PC-3 (cell line): ENCODE results near the gene TDRD7. TPM values are rescaled to one million over a fixed set of nuclear protein-coding genes. Genes with fewer than 3 reads are reported as not detected.
"Not testable (repeated sequence)": the region's sequence is repeated elsewhere in the genome, so short reads cannot be mapped to it uniquely, and the experiment has no call there.

Experiments used
- ATAC-seq: fragments of 200-7000 bp; cut with Tn5 transposase; 2 replicates; pipeline ENCODE4 v1.9.1; 2020; ENCODE audit warnings: mild to moderate bottlenecking, moderate library complexity
- BruUV-seq: library from RNA; stranded (reverse); fragments of 400-500 nt; replicated peaks from 2 replicates; lab custom pipeline; 2021; lab: Mats Ljungman, UMichigan
- CTCF ChIA-PET: fragments of 300-600 bp; sonication (Branson Sonifier 250); formaldehyde crosslinking; loops from one replicate; lab custom pipeline; 2022; ENCODE audit warnings: antibody characterized with exemption; lab: Charles Lee
- POLR2A ChIA-PET: fragments of 300-600 bp; sonication (Branson Sonifier 250); formaldehyde crosslinking; loops from one replicate; lab custom pipeline; 2022; ENCODE audit warnings: antibody characterized with exemption; ENCODE audit not compliant: unreplicated experiment; lab: Charles Lee
- DNase-seq: peaks from one replicate; pipeline ENCODE4 v3.0.0-alpha.2; 2015
- H2AFZ ChIP-seq: fragments of 300-600 bp; sonication (generic); 2 replicates; pipeline ENCODE4 v1.6.0; 2016; ENCODE audit warnings: antibody characterized with exemption, low read length
- H3F3A ChIP-seq: fragments of 300-600 bp; sonication (generic); one replicate; pipeline ENCODE4 v1.6.0; 2017; ENCODE audit warnings: antibody characterized with exemption, low read length, control low read depth, mild to moderate bottlenecking; ENCODE audit not compliant: unreplicated experiment
- H3K27ac ChIP-seq: fragments of 300-600 bp; sonication (generic); 2 replicates; pipeline ENCODE4 v1.5.1; 2016; ENCODE audit warnings: mild to moderate bottlenecking, low read length
- H3K27me3 ChIP-seq: fragments of 300-600 bp; sonication (generic); 2 replicates; pipeline ENCODE4 v1.6.1; 2016; ENCODE audit warnings: low read length, mixed read lengths
- H3K36me3 ChIP-seq: fragments of 300-600 bp; sonication (generic); 2 replicates; pipeline ENCODE4 v1.6.1; 2016; ENCODE audit warnings: low read depth, mixed run types, low read length, mixed read lengths
- H3K4me1 ChIP-seq: fragments of 300-600 bp; sonication (generic); 2 replicates; pipeline ENCODE4 v1.5.1; 2016; ENCODE audit warnings: low read length; ENCODE audit not compliant: insufficient read depth
- H3K4me2 ChIP-seq: fragments of 300-600 bp; sonication (generic); 2 replicates; pipeline ENCODE4 v1.6.0; 2016; ENCODE audit warnings: low read length
- H3K4me3 ChIP-seq: fragments of 300-600 bp; sonication (generic); 2 replicates; pipeline ENCODE4 v1.5.1; 2016; ENCODE audit warnings: mild to moderate bottlenecking, low read length, mixed read lengths
- H3K79me2 ChIP-seq: fragments of 300-600 bp; sonication (generic); 2 replicates; pipeline ENCODE4 v1.6.1; 2017; ENCODE audit warnings: low read length, mixed read lengths
- H3K9ac ChIP-seq: fragments of 300-600 bp; sonication (generic); 2 replicates; pipeline ENCODE4 v1.6.0; 2016; ENCODE audit warnings: mild to moderate bottlenecking, low read length
- H3K9me2 ChIP-seq: fragments of 300-600 bp; sonication (generic); replicated peaks from 2 replicates; pipeline ENCODE4 v1.6.1; 2016; ENCODE audit warnings: mixed run types, low read length, mixed read lengths
- H3K9me3 ChIP-seq: fragments of 300-600 bp; sonication (generic); 2 replicates; pipeline ENCODE4 v1.6.1; 2016; ENCODE audit warnings: low read length, mixed read lengths
- H4K20me1 ChIP-seq: fragments of 300-600 bp; sonication (generic); 2 replicates; pipeline ENCODE4 v1.6.1; 2016; ENCODE audit warnings: low read length, mixed read lengths
- CTCF ChIP-seq: fragments of 300-600 bp; sonication (generic); conservative IDR thresholded peaks from 2 replicates; pipeline ENCODE4 v1.5.1; 2017; ENCODE audit warnings: antibody characterized with exemption, low read depth, mild to moderate bottlenecking, low read length
- EZH2 ChIP-seq: fragments of 300-600 bp; sonication (generic); IDR thresholded peaks from one replicate; pipeline ENCODE4 v1.6.1; 2017; ENCODE audit warnings: antibody characterized with exemption, mild to moderate bottlenecking, low read length; ENCODE audit not compliant: unreplicated experiment
- EZH2phosphoT487 ChIP-seq: fragments of 300-600 bp; sonication (generic); IDR thresholded peaks from 2 replicates; pipeline ENCODE4 v1.6.1; 2018; ENCODE audit warnings: mild to moderate bottlenecking, antibody characterized with exemption, low read length, borderline replicate concordance
- intact Hi-C: fragments of 100-400 bp; cut with micrococcal nuclease; formaldehyde crosslinking; loops from 2 replicates; pipeline ENCODE4 v1.9.0; 2023
- total RNA-seq: library from RNA; depleted of rRNA; stranded (reverse); fragments of >200 nt; gene quantifications from 2 replicates; pipeline ENCODE4 v1.2.3, GENCODE V29; 2014

The TDRD7 gene
- total RNA-seq, 1 experiment from 2014 or later = 4.2 TPM

GRCh38 chr9:97445119-97445701, 33.3 kb downstream of the TDRD7 start:
- Histone ChIP-seq H3K79me2 (no peaks in the 10 kb centered on the region), H3K4me2 (no peak overlapping the region), H3K27me3 (no peaks in the 10 kb centered on the region), H3K27ac (no peak overlapping the region), H3K4me1 (no peaks in the 10 kb centered on the region), H3K4me3 (no peak overlapping the region), H3K9me2 (no peaks in the 10 kb centered on the region), H3F3A (no peaks in the 10 kb centered on the region), H4K20me1 (no peaks in the 10 kb centered on the region), H3K36me3 (no peaks in the 10 kb centered on the region), H2AFZ (no peak overlapping the region), H3K9ac (no peak overlapping the region), H3K9me3 (no peaks in the 10 kb centered on the region)
- CTCF ChIA-PET = no interaction called here
- peak; percentile 4 for DNase-seq
- no TSS peak for BruUV-seq
- no peak for ATAC-seq
- POLR2A ChIA-PET = no interaction called here
- TF ChIP-seq CTCF (no peak), EZH2 (no peak), EZH2phosphoT487 (no peak)
- intact Hi-C loops = no loop called here

GRCh38 chr9:97447001-97447400, 35.1 kb downstream of the TDRD7 start:
- Histone ChIP-seq H3K9me2 (no peaks in the 10 kb centered on the region), H3K79me2 (no peaks in the 10 kb centered on the region), H4K20me1 (no peaks in the 10 kb centered on the region), H2AFZ (no peak overlapping the region), H3K9me3 (no peaks in the 10 kb centered on the region), H3F3A (no peaks in the 10 kb centered on the region), H3K27me3 (no peaks in the 10 kb centered on the region), H3K4me1 (no peaks in the 10 kb centered on the region), H3K9ac (no peak overlapping the region), H3K4me2 (no peak overlapping the region), H3K27ac (no peak overlapping the region), H3K36me3 (no peaks in the 10 kb centered on the region), H3K4me3 (no peak overlapping the region)
- no TSS peak for BruUV-seq
- TF ChIP-seq CTCF (no peak), EZH2phosphoT487 (no peak), EZH2 (no peak)
- DNase-seq (no peak), ATAC-seq (no peak)
- ChIA-PET CTCF (no interaction called here), POLR2A (no interaction called here)
- intact Hi-C loops = no loop called here

GRCh38 chr9:97453573-97453972, 41.7 kb downstream of the TDRD7 start:
- H3K4me3 ChIP-seq, DNase-seq, intact Hi-C loops, CTCF ChIA-PET, ATAC-seq, POLR2A ChIA-PET, H3F3A ChIP-seq, BruUV-seq, H3K9me3 ChIP-seq, H4K20me1 ChIP-seq, H2AFZ ChIP-seq, H3K9ac ChIP-seq, H3K27ac ChIP-seq, H3K4me1 ChIP-seq, H3K4me2 ChIP-seq, H3K27me3 ChIP-seq, H3K79me2 ChIP-seq, H3K36me3 ChIP-seq, H3K9me2 ChIP-seq: not testable (repeated sequence)

- BruUV-seq, H3K9ac ChIP-seq, H3K36me3 ChIP-seq, H3K79me2 ChIP-seq, H3K9me2 ChIP-seq, H3K4me2 ChIP-seq, H3K9me3 ChIP-seq, POLR2A ChIA-PET, H3F3A ChIP-seq, H4K20me1 ChIP-seq, H2AFZ ChIP-seq, intact Hi-C loops, H3K27me3 ChIP-seq, ATAC-seq, H3K4me3 ChIP-seq, DNase-seq, CTCF ChIA-PET, H3K4me1 ChIP-seq, H3K27ac ChIP-seq: not testable (repeated sequence)
Measured at GRCh38 chr9:97456841-97457240, 44.9 kb downstream of the TDRD7 start.
